Stomach (tissue), 9 donors: ENCODE results near the gene PTPRK. TPM values are rescaled to one million over a fixed set of nuclear protein-coding genes. Genes with fewer than 3 reads are reported as not detected.

Experiments
- DNase-seq, 2 donors: peaks; one replicate each; pipeline versions ENCODE4 v3.0.0 to v3.0.0-alpha.2; 2013 to 2019
- H3K27ac ChIP-seq, 5 donors: fragments of 200-600 bp in 4 of 5; sonication (generic) in 4 of 5; one replicate each; pipeline ENCODE4 v1.5.1; 2013 to 2019; ENCODE audit warnings: mild to moderate bottlenecking in 1 of 5, moderate library complexity in 1 of 5
- H3K27me3 ChIP-seq, 3 donors: fragments of 200-600 bp; sonication (generic); one replicate each; pipeline ENCODE4 v1.5.1; 2017 to 2019; ENCODE audit warnings: mixed run types in 1 of 3
- H3K36me3 ChIP-seq, 4 donors: fragments of 200-600 bp; sonication (generic); 1 replicate in 3 of 4; 2 replicates in 1 of 4; pipeline ENCODE4 v1.5.1; 2016 to 2019
- H3K4me1 ChIP-seq, 4 donors: fragments of 200-600 bp; sonication (generic); one replicate each; pipeline ENCODE4 v1.5.1; 2016 to 2019
- H3K4me3 ChIP-seq, 4 donors: fragments of 200-600 bp; sonication (generic) in 3 of 4; one replicate each; pipeline ENCODE4 v1.5.1; 2016 to 2019; ENCODE audit warnings: mild to moderate bottlenecking in 1 of 4
- H3K9me3 ChIP-seq, 4 donors: fragments of 200-600 bp; sonication (generic); one replicate each; pipeline ENCODE4 v1.5.1; 2016 to 2019
- EP300 ChIP-seq: sonication (generic); formaldehyde crosslinking; IDR thresholded peaks from one replicate; pipeline ENCODE4 v1.6.1; 2017; ENCODE audit warnings: antibody characterized with exemption
- POLR2A ChIP-seq, 4 donors: fragments of 450-650 bp; IDR thresholded peaks; one replicate each; pipeline ENCODE4 v1.6.1; 2016; ENCODE audit warnings: antibody characterized with exemption in 4 of 4, control low read depth in 2 of 4, mild to moderate bottlenecking in 1 of 4, moderate library complexity in 1 of 4
- POLR2AphosphoS5 ChIP-seq, 3 donors: sonication (generic); formaldehyde crosslinking; IDR thresholded peaks; one replicate each; pipeline ENCODE4 v1.6.1; 2016; ENCODE audit warnings: antibody characterized with exemption in 3 of 3
- WGBS, 5 donors: extraction: QIAGEN DNeasy Blood & Tissue Kit in 3 of 5; methylation state at CpG; one replicate each; pipeline versions ENCODE4 v1.1.5 to v1.1.7; 2013 to 2018; 5-methylcytosine and 5-hydroxymethylcytosine counted together
- intact Hi-C: fragments of 100-400 bp; cut with DNase I; formaldehyde crosslinking; loops from one replicate; pipeline ENCODE4 v1.15.1; 2023; ENCODE audit warnings: low total_unique reads
- polyA plus RNA-seq, 3 donors: library from polyadenylated mRNA; stranded (reverse); fragments of 200-250 nt; gene quantifications; one replicate each; pipeline ENCODE4 v1.2.3, GENCODE V29; 2013
- total RNA-seq, 5 donors: library from RNA; depleted of rRNA; stranded (reverse); fragments of >200 nt; gene quantifications; one replicate each; pipeline versions ENCODE4 v1.1.0 to v1.2.3, GENCODE V29; 2014 to 2016
- TF ChIP-seq, protein P1 (sequence below), 7 experiments: fragments of 450-650 bp in 4 of 7; fragments of 200-600 bp in 3 of 7; sonication (generic) in 3 of 7; IDR thresholded peaks; one replicate each; pipeline ENCODE4 v1.5.1; 2016 to 2019; ENCODE audit warnings: antibody characterized with exemption in 7 of 7, control low read depth in 2 of 7, mild to moderate bottlenecking in 1 of 7
- donor health status: healthy with polysubstance abuse.
- donor health status: Bipolar disorder and iron deficiency.
- donor health status: healthy.

Gene PTPRK
- total and polyA plus RNA-seq, 8 donors, result 7.0 to 644 (median 114) TPM

DNA sequence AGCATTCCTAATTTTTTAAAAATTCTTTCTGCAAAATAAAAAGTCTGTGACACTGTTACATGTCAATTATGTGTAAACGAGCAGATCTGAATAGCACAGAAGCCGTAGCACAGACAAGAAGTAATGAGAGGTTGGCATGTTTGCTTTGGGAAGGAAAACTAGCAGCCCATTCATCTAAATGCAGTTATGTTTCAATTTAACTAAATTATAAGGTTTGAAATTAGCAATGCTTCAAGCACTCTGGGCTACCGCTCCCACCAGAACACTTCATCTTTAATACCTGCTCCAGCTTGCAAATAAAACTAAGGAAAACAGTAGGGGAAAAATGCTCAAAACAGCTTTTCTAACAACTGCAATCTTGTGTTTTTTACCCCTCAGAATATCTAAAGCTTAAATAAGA lies 73.9 kb downstream of the PTPRK start:
- H3K27ac ChIP-seq, result no peak overlapping the region
- TF ChIP-seq POLR2AphosphoS5 (IDR thresholded peaks at IDR 0.05), result no peak
- no peak for TF ChIP-seq EP300
- TF ChIP-seq, protein P1, sequence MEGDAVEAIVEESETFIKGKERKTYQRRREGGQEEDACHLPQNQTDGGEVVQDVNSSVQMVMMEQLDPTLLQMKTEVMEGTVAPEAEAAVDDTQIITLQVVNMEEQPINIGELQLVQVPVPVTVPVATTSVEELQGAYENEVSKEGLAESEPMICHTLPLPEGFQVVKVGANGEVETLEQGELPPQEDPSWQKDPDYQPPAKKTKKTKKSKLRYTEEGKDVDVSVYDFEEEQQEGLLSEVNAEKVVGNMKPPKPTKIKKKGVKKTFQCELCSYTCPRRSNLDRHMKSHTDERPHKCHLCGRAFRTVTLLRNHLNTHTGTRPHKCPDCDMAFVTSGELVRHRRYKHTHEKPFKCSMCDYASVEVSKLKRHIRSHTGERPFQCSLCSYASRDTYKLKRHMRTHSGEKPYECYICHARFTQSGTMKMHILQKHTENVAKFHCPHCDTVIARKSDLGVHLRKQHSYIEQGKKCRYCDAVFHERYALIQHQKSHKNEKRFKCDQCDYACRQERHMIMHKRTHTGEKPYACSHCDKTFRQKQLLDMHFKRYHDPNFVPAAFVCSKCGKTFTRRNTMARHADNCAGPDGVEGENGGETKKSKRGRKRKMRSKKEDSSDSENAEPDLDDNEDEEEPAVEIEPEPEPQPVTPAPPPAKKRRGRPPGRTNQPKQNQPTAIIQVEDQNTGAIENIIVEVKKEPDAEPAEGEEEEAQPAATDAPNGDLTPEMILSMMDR (IDR thresholded peaks at IDR 0.05), result no peak
- no peak for TF ChIP-seq POLR2A (IDR thresholded peaks at IDR 0.05)
- H3K9me3 ChIP-seq, result no peaks in the 10 kb centered on the region
- no peaks in the 10 kb centered on the region for H3K27me3 ChIP-seq
- H3K36me3 ChIP-seq, result no peaks in the 10 kb centered on the region
- intact Hi-C loops, result no loop called here
- H3K4me1 ChIP-seq, result peaks cover 0 to 35% (median 15%) of the 10 kb centered on the region in 4 donors
- no peak for DNase-seq
- 69 to 82% (median 76%) methylated on average over 3 of the region's 3 CpGs for WGBS, 5 donors
- H3K4me3 ChIP-seq, result no peak overlapping the region

GRCh38 chr6:128443553-128443952 lies 76.8 kb downstream of the PTPRK start:
- intact Hi-C loops, result no loop called here
- peaks cover 0 to 50% (median 25%) of the 10 kb centered on the region in 4 donors for H3K4me1 ChIP-seq
- 34 to 71% (median 40%) methylated on average over 3 of the region's 3 CpGs for WGBS, 5 donors
- no peaks in the 10 kb centered on the region for H3K36me3 ChIP-seq
- no peaks in the 10 kb centered on the region for H3K27me3 ChIP-seq
- H3K9me3 ChIP-seq, result no peaks in the 10 kb centered on the region
- peak overlapping the region; percentile 24 to 75 (median 63) for H3K27ac ChIP-seq
- DNase-seq, result peak; percentile 39
- TF ChIP-seq POLR2AphosphoS5 (IDR thresholded peaks at IDR 0.05), result peak in 1 of 3 donors; percentile 22
- TF ChIP-seq, protein P1 (IDR thresholded peaks at IDR 0.05), result no peak
- no peak overlapping the region for H3K4me3 ChIP-seq

DNA sequence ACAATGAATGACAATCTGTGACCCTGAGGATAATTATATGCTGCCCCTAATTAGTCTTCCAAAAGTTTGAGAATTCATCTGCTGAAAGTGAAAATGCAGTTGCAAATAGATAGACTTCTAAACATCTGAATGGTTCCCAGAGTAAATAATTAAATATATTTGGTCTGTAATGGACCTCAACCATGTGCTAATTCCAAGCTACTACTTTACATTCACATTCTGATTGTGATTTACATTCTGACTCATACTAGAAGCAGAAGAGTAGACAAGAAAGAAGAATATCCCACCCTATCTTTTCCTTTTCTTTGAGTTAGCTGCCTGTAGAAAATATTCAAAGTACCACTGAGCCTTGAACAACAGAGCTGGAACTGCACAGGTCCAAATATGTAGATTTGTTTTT lies 80.8 kb downstream of the PTPRK start:
- no peak overlapping the region for H3K27ac ChIP-seq
- H3K27me3 ChIP-seq, result no peaks in the 10 kb centered on the region
- no peak for DNase-seq
- peaks cover 0 to 49% (median 29%) of the 10 kb centered on the region in 4 donors for H3K4me1 ChIP-seq
- no peaks in the 10 kb centered on the region for H3K9me3 ChIP-seq
- no peaks in the 10 kb centered on the region for H3K36me3 ChIP-seq
- intact Hi-C loops, result no loop called here
- TF ChIP-seq EP300, result no peak
- TF ChIP-seq, protein P1 (IDR thresholded peaks at IDR 0.05), result no peak
- TF ChIP-seq POLR2A (IDR thresholded peaks at IDR 0.05), result no peak
- TF ChIP-seq POLR2AphosphoS5 (IDR thresholded peaks at IDR 0.05), result no peak
- H3K4me3 ChIP-seq, result no peak overlapping the region

- peak in 1 of 2 donors; percentile 51 for DNase-seq
- Histone ChIP-seq H3K4me3 (no peak overlapping the region), H3K4me1 (peaks cover 0 to 48% (median 23%) of the 10 kb centered on the region in 4 donors), H3K36me3 (no peaks in the 10 kb centered on the region), H3K9me3 (no peaks in the 10 kb centered on the region), H3K27me3 (no peaks in the 10 kb centered on the region), H3K27ac (no peak overlapping the region)
- intact Hi-C loops, result no loop called here
- TF ChIP-seq, protein P1 (IDR thresholded peaks at IDR 0.05), result no peak
- no peak for TF ChIP-seq EP300
- TF ChIP-seq POLR2AphosphoS5 (IDR thresholded peaks at IDR 0.05), result no peak
- TF ChIP-seq POLR2A (IDR thresholded peaks at IDR 0.05), result no peak
Measured at GRCh38 chr6:128438393-128438792, 82.0 kb downstream of the PTPRK start.
